HCT116 (cell line): ENCODE results near the gene SFTPD. TPM values are rescaled to one million over a fixed set of nuclear protein-coding genes. Genes with fewer than 3 reads are reported as not detected.
"Not testable (repeated sequence)": the region's sequence is repeated elsewhere in the genome, so short reads cannot be mapped to it uniquely, and the experiment has no call there.

Experiments
- ATAC-seq: fragments of 200-7000 bp; cut with Tn5 transposase; 2 replicates; pipeline ENCODE4 v1.9.1; 2020; ENCODE audit warnings: mild to moderate bottlenecking, moderate library complexity
- BruUV-seq: library from RNA; stranded (reverse); fragments of 400-500 nt; replicated peaks from 2 replicates; lab custom pipeline; 2021; lab: Mats Ljungman, UMichigan
- CTCF ChIA-PET: fragments of 300-600 bp; sonication (Branson Sonifier 250); formaldehyde crosslinking; loops from one replicate; lab custom pipeline; 2021; ENCODE audit warnings: antibody characterized with exemption; lab: Charles Lee
- POLR2A ChIA-PET: fragments of 300-600, 350-600 bp; sonication (Branson Sonifier 250); formaldehyde crosslinking; loops from one replicate; lab custom pipeline; 2021; ENCODE audit warnings: antibody characterized with exemption; lab: Charles Lee
- RAD21 ChIA-PET, 2 experiments: fragments of 300-600 bp; sonication (Branson Sonifier 250); formaldehyde crosslinking; loops; one replicate each; lab custom pipeline; 2023; ENCODE audit warnings: low total read pairs in 2 of 2; ENCODE audit not compliant: uncharacterized antibody in 2 of 2, unreplicated experiment in 2 of 2, low non-redundant PET in 1 of 2; lab: Charles Lee
- DNase-seq: peaks from one replicate; pipeline ENCODE4 v3.0.0-alpha.2; 2010; ENCODE audit warnings: low read depth, low spot score
- H2AFZ ChIP-seq: fragments of 200-600 bp; shearing (Covaris generic), sonication (generic); 2 replicates; pipeline ENCODE4 v1.6.1; 2017; ENCODE audit warnings: low read depth, mixed run types, mixed read lengths, antibody characterized with exemption, low read length; ENCODE audit not compliant: poor library complexity, severe bottlenecking
- H3K27ac ChIP-seq: 2 replicates; pipeline ENCODE4 v1.5.1; 2012; ENCODE audit warnings: low read depth, low read length
- H3K27me3 ChIP-seq: fragments of 200-600 bp; sonication (generic); 2 replicates; pipeline ENCODE4 v1.6.1; 2016; ENCODE audit warnings: mixed run types, low read length, mixed read lengths; ENCODE audit not compliant: insufficient read depth
- H3K36me3 ChIP-seq, 2 experiments: fragments of 200-500 bp in 1 of 2; fragments of 200-600 bp in 1 of 2; sonication (Bioruptor generic) in 1 of 2; sonication (generic) in 1 of 2; 2 replicates each; pipeline versions ENCODE4 v1.5.1 to v1.6.1; 2014 to 2016; ENCODE audit warnings: low read length in 2 of 2, inconsistent platforms in 1 of 2, mixed read lengths in 1 of 2, mixed run types in 1 of 2; ENCODE audit not compliant: insufficient read depth in 2 of 2, control insufficient read depth in 1 of 2
- H3K4me1 ChIP-seq, 2 experiments: fragments of 200-600 bp in 1 of 2; sonication (generic) in 1 of 2; 2 replicates each; pipeline versions ENCODE4 v1.5.1 to v1.6.1; 2012 to 2017; ENCODE audit warnings: low read length in 2 of 2, inconsistent platforms in 1 of 2, mild to moderate bottlenecking in 1 of 2, mixed read lengths in 1 of 2, mixed run types in 1 of 2, moderate library complexity in 1 of 2; ENCODE audit not compliant: insufficient read depth in 2 of 2, control insufficient read depth in 1 of 2
- H3K4me2 ChIP-seq: fragments of 200-600 bp; sonication (generic); 2 replicates; pipeline ENCODE4 v1.6.1; 2017; ENCODE audit warnings: mixed run types, low read length, mixed read lengths
- H3K4me3 ChIP-seq, 2 experiments: fragments of 200-600 bp in 1 of 2; sonication (generic) in 1 of 2; replicated peaks in 1 of 2; 2 replicates each; pipeline ENCODE4 v1.5.1; 2011 to 2016; ENCODE audit warnings: low read length in 2 of 2, control low read depth in 1 of 2, low read depth in 1 of 2, mild to moderate bottlenecking in 1 of 2, mixed read lengths in 1 of 2, mixed run types in 1 of 2
- H3K79me2 ChIP-seq: fragments of 200-600 bp; sonication (generic); 2 replicates; pipeline ENCODE4 v1.6.1; 2017; ENCODE audit warnings: mild to moderate bottlenecking, mixed run types, low read length, moderate library complexity, mixed read lengths; ENCODE audit not compliant: insufficient read depth
- H3K9ac ChIP-seq: fragments of 200-600 bp; sonication (generic); 2 replicates; pipeline ENCODE4 v1.6.1; 2016; ENCODE audit warnings: low read length, mixed read lengths
- H3K9me2 ChIP-seq: fragments of 200-600 bp; sonication (generic), shearing (Covaris generic); 2 replicates; pipeline ENCODE4 v1.6.1; 2017; ENCODE audit warnings: mixed run types, mild to moderate bottlenecking, moderate library complexity; ENCODE audit not compliant: insufficient read depth
- H3K9me3 ChIP-seq, 2 experiments: fragments of 200-500 bp in 1 of 2; fragments of 200-600 bp in 1 of 2; sonication (Bioruptor generic) in 1 of 2; sonication (generic) in 1 of 2; 2 replicates each; pipeline ENCODE4 v1.6.1; 2014 to 2017; ENCODE audit warnings: low read length in 2 of 2, mixed read lengths in 2 of 2, inconsistent platforms in 1 of 2, low read depth in 1 of 2, mild to moderate bottlenecking in 1 of 2, mixed run types in 1 of 2, moderate library complexity in 1 of 2; ENCODE audit not compliant: control insufficient read depth in 1 of 2, insufficient read depth in 1 of 2
- H4K20me1 ChIP-seq: fragments of 200-600 bp; sonication (generic), shearing (Covaris generic); 2 replicates; pipeline ENCODE4 v1.6.1; 2017; ENCODE audit warnings: mixed run types, mild to moderate bottlenecking, moderate library complexity; ENCODE audit not compliant: insufficient read depth
- JUND ChIP-seq: IDR thresholded peaks from 2 replicates; pipeline ENCODE4 v1.6.1; 2012
- intact Hi-C: fragments of 100-400 bp; cut with micrococcal nuclease; formaldehyde crosslinking; loops from 2 replicates; pipeline ENCODE4 v1.10.0; 2022
- total RNA-seq: library from RNA; stranded (reverse); gene quantifications from one replicate; pipeline ENCODE4 v1.2.1, GENCODE V29; 2021; ENCODE audit not compliant: unreplicated experiment
- TF ChIP-seq, protein P1 (sequence below), 3 experiments: fragments of 200-600 bp in 1 of 3; sonication (generic) in 1 of 3; IDR thresholded peaks in 2 of 3; conservative IDR thresholded peaks in 1 of 3; 2 replicates each; pipeline ENCODE4 v1.5.1; 2012 to 2017; ENCODE audit warnings: low read depth in 2 of 3, low read length in 2 of 3, antibody characterized with exemption in 1 of 3, borderline replicate concordance in 1 of 3, control low read depth in 1 of 3, mild to moderate bottlenecking in 1 of 3, mixed read lengths in 1 of 3, mixed run types in 1 of 3, moderate library complexity in 1 of 3; ENCODE audit not compliant: insufficient read depth in 1 of 3
- TF ChIP-seq, protein P2 (sequence below): IDR thresholded peaks from 2 replicates; pipeline ENCODE4 v1.6.1; 2011; ENCODE audit warnings: mild to moderate bottlenecking, low read length, moderate library complexity; ENCODE audit not compliant: insufficient replicate concordance; ENCODE audit errors: extremely low read depth

SFTPD gene
- total RNA-seq, 1 experiment from 2014 or later: 0.66 TPM

- TF ChIP-seq, protein P1, sequence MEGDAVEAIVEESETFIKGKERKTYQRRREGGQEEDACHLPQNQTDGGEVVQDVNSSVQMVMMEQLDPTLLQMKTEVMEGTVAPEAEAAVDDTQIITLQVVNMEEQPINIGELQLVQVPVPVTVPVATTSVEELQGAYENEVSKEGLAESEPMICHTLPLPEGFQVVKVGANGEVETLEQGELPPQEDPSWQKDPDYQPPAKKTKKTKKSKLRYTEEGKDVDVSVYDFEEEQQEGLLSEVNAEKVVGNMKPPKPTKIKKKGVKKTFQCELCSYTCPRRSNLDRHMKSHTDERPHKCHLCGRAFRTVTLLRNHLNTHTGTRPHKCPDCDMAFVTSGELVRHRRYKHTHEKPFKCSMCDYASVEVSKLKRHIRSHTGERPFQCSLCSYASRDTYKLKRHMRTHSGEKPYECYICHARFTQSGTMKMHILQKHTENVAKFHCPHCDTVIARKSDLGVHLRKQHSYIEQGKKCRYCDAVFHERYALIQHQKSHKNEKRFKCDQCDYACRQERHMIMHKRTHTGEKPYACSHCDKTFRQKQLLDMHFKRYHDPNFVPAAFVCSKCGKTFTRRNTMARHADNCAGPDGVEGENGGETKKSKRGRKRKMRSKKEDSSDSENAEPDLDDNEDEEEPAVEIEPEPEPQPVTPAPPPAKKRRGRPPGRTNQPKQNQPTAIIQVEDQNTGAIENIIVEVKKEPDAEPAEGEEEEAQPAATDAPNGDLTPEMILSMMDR (IDR thresholded peaks at IDR 0.05 in 2 of 3, conservative IDR thresholded peaks at IDR 0.05 in 1 of 3; ENCODE audit: borderline replicate concordance in 1 of 3, insufficient read depth in 1 of 3, low read depth in 2 of 3, low read length in 2 of 3): no peak
- TF ChIP-seq, protein P2, sequence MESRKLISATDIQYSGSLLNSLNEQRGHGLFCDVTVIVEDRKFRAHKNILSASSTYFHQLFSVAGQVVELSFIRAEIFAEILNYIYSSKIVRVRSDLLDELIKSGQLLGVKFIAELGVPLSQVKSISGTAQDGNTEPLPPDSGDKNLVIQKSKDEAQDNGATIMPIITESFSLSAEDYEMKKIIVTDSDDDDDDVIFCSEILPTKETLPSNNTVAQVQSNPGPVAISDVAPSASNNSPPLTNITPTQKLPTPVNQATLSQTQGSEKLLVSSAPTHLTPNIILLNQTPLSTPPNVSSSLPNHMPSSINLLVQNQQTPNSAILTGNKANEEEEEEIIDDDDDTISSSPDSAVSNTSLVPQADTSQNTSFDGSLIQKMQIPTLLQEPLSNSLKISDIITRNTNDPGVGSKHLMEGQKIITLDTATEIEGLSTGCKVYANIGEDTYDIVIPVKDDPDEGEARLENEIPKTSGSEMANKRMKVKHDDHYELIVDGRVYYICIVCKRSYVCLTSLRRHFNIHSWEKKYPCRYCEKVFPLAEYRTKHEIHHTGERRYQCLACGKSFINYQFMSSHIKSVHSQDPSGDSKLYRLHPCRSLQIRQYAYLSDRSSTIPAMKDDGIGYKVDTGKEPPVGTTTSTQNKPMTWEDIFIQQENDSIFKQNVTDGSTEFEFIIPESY: no peak
- no peak for TF ChIP-seq JUND
Observed at GRCh38 chr10:79923145-79923544, 25.8 kb downstream of the SFTPD start (continued).

- DNase-seq, H3K9me2 ChIP-seq, BruUV-seq, ATAC-seq, CTCF ChIA-PET, H3K4me3 ChIP-seq, H3K36me3 ChIP-seq, RAD21 ChIA-PET, H4K20me1 ChIP-seq, H3K4me2 ChIP-seq, POLR2A ChIA-PET, H3K9ac ChIP-seq, H3K27me3 ChIP-seq, H3K79me2 ChIP-seq, H2AFZ ChIP-seq, H3K27ac ChIP-seq, intact Hi-C loops, H3K9me3 ChIP-seq, H3K4me1 ChIP-seq: not testable (repeated sequence)
Observed at GRCh38 chr10:79922011-79922412, 26.9 kb downstream of the SFTPD start.

- H3K27me3 ChIP-seq, RAD21 ChIA-PET, intact Hi-C loops, H3K4me1 ChIP-seq, DNase-seq, H3K36me3 ChIP-seq, H3K4me3 ChIP-seq, H4K20me1 ChIP-seq, H3K79me2 ChIP-seq, H3K9me3 ChIP-seq, POLR2A ChIA-PET, H3K27ac ChIP-seq, H3K9ac ChIP-seq, H2AFZ ChIP-seq, ATAC-seq, BruUV-seq, H3K9me2 ChIP-seq, H3K4me2 ChIP-seq: not testable (repeated sequence)
- CTCF ChIA-PET: interaction anchor here (1.2 kb wide), 1 partner anchor 26 kb away, joined by 3 read pairs; no protein-coding TSS in a partner anchor
Observed at GRCh38 chr10:79915838-79916237, 33.1 kb downstream of the SFTPD start.
